NB4 (cell line): ENCODE data around the gene SYP.
"Not testable (repeated sequence)": the region's sequence is repeated elsewhere in the genome, so short reads cannot be mapped to it uniquely, and the experiment has no call there.

ENCODE experiments used
- DNase-seq: peaks from one replicate; pipeline ENCODE4 v3.0.0; 2010; ENCODE audit warnings: low read depth
- H3K4me3 ChIP-seq: one replicate; pipeline ENCODE4 v1.5.1; 2011; ENCODE audit warnings: mild to moderate bottlenecking, low read depth, low read length, moderate library complexity
- CTCF ChIP-seq: IDR thresholded peaks from one replicate; pipeline ENCODE4 v1.5.1; 2012; ENCODE audit warnings: low read depth, low read length
- MAX ChIP-seq: IDR thresholded peaks from 2 replicates; pipeline ENCODE4 v1.6.1; 2011; ENCODE audit warnings: low read depth, low read length
- MYC ChIP-seq: IDR thresholded peaks from 2 replicates; pipeline ENCODE4 v1.6.1; 2011; ENCODE audit warnings: low read depth, low read length
- POLR2A ChIP-seq: IDR thresholded peaks from 2 replicates; pipeline ENCODE4 v1.6.1; 2011; ENCODE audit warnings: mild to moderate bottlenecking; ENCODE audit not compliant: insufficient read length; ENCODE audit errors: extremely low read depth

SYP gene

DNA sequence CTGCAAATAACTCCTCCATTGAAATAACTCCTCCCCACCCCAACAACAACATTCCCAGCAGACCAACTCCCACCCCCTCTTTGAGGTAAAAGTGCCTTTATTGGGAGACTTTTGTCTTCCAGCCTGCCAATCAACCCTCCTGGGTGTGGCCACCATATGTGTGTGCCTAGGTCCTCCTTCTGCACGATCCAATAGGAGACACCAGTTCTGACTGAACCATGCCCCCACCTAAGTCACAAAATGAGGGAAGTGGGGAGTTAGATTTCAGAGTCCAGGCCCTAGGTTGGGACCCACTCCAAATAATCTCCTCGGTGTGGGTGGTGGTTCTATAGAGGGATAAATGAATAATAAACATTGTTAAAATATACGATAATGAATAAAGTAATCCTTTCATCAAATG, 25.3 kb downstream of the SYP start:
- TF ChIP-seq MYC, result no peak

DNA sequence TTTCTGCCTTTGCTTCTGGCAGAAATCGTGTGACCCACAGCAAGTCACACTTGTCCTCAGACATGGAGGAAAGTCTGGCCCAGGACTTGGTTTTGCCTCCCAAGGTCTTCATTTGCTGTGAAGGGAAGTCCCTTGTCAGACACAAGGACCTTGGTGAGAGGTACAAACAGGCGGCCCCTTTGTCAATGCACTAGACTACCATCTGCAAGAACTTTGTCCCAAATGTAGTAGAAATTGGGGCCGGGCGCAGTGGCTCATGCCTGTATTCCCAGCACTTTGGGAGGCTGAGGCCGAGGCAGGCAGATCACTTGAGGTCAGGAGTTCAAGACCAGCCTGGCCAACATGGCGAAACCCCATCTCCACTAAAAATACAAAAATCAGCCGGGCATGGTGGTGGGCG, 26.4 kb downstream of the SYP start:
- DNase-seq, result not testable (repeated sequence)
- H3K4me3 ChIP-seq, result peak overlapping the region; percentile 84

More for the DNA sequence above, 25.3 kb downstream of the SYP start:
- peak; percentile 43 for DNase-seq
- no peak overlapping the region for H3K4me3 ChIP-seq

DNA sequence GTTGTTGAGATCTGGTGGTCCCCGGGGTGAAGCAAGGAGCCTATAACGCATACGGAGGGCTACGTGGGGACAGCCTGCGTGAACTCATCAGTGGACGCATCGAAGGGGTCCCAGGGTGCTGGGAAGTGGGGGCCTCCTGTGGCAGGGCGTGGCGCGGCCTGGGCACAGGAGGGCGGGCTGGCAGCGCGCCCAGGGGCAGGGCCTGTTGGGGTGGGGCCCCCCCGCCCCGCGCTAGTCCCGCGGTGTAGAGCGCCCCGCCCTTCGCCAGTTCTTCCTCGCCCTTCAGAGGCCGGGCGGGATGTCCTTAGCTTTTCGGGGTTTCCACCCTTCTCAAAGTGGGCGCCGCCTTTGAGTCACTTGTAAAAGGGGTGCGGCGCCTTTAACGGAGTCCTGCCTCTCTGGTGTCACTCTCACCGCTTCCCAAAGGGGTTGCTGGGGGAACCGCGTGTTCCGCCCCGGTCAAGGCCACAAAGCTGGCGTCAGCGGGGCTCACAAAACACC, 27.7 kb downstream of the SYP start:
- H3K4me3 ChIP-seq, result peak overlapping the region; percentile 84
- peak; percentile 86 for DNase-seq
- TF ChIP-seq POLR2A, result no peak
- TF ChIP-seq MYC, result peak; percentile 22; the same call in 1 of the 2 replicates
- TF ChIP-seq CTCF, result no peak
- 0 out of 2 replicates have a peak, but pooled peaks have one; percentile 18 for TF ChIP-seq MAX

GRCh38 chrX:49171752-49172279, 28.2 kb downstream of the SYP start, which contains the start of gene PLP2:
TSS of gene PLP2 (plus strand) at chrX:49171898. CDS start at chrX:49172001, 103 bp downstream.
- peak within 1 kb of the TSS; percentile 84 for H3K4me3 ChIP-seq
- TF ChIP-seq POLR2A (peak; percentile 54), MAX (peak; percentile 70), MYC (peak; percentile 64), CTCF (no peak)
- DNase-seq, result peak; percentile 84

- peak overlapping the region; percentile 71 for H3K4me3 ChIP-seq
- DNase-seq, result no peak
- TF ChIP-seq MYC, result no peak
Measured at GRCh38 chrX:49167740-49168108, 32.3 kb downstream of the SYP start.

- TF ChIP-seq CTCF (no peak), MAX (peak; percentile 13; the same call in 1 of the 2 replicates), POLR2A (peak; percentile 28), MYC (peak; percentile 59; the same call in 1 of the 2 replicates)
- peak; percentile 94 for DNase-seq
- H3K4me3 ChIP-seq, result peak overlapping the region; percentile 71
Measured at GRCh38 chrX:49166914-49167739, 32.9 kb downstream of the SYP start.

GRCh38 chrX:49165901-49166881, 33.8 kb downstream of the SYP start:
- DNase-seq, result peak; percentile 97
- H3K4me3 ChIP-seq, result peak overlapping the region; percentile 71
- peak; percentile 86 for TF ChIP-seq MYC
- TF ChIP-seq MAX, result peak; percentile 67
- peak; percentile 12 for TF ChIP-seq POLR2A
- peak; percentile 16 for TF ChIP-seq CTCF
